ENCODE data around the gene NEURL1. TPM values are rescaled to one million over a fixed set of nuclear protein-coding genes. Genes with fewer than 3 reads are reported as not detected.

Gene NEURL1
- total and polyA plus RNA-seq, 2 donors (not counting 1 experiment from before 2014, with no cell fraction given): 0.30 to 0.57 TPM

DNA sequence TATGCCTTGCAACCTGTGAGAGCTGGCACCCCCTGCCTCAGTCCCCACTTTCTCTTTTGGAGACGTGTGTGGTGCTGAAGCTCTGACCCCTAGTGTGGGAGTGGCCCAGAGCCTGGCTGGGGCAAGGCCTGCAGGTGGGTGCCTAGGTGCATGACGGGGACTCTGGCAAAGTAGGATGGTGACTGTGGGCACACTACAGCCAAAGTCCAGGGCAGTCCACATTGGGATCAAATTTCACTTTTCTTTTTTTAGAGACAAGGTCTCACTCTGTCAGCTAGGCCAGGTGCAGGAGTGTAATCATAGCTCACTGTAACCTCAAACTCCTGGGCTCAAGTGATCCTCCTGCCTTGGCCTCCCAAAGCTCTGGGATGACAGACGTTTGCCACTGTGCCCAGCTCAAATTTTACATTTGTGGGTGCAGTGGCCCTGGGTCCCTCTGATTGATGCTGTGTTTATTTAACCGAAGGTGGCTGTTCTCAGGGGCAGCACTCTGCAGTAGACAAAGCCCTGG, 52.3 kb downstream of the NEURL1 start:
- Histone ChIP-seq H3K79me2 (ENCODE audit: control insufficient read depth, insufficient read depth, low read length) (no peaks in the 10 kb centered on the region), H3K4me1 (ENCODE audit: control insufficient read depth in 2 of 2, insufficient read depth in 2 of 2, low read length in 2 of 2) (peaks cover 10 to 25% of the 10 kb centered on the region in 2 donors), H3K9me3 (ENCODE audit: control extremely low read depth in 1 of 3, control insufficient read depth in 2 of 3, insufficient read depth in 1 of 3, low read length in 2 of 3) (peaks cover 0 to 3% (median 0%) of the 10 kb centered on the region in 3 donors), H4K20me1 (ENCODE audit: control insufficient read depth, insufficient read depth, low read length, poor library complexity, severe bottlenecking) (no peaks in the 10 kb centered on the region), H3K4me2 (replicated peaks; ENCODE audit: low read depth, low read length, poor library complexity, severe bottlenecking) (no peak overlapping the region), H3K9ac (ENCODE audit: low read length) (no peak overlapping the region), H3K27ac (ENCODE audit: low read length in 2 of 2) (no peak overlapping the region), H3K27me3 (replicated peaks in 1 of 4; ENCODE audit: control extremely low read depth in 1 of 4, control insufficient read depth in 3 of 4, insufficient read depth in 4 of 4, low read length in 3 of 4) (peaks cover 0 to 7% (median 4%) of the 10 kb centered on the region in 4 experiments), H3K36me3 (replicated peaks in 1 of 2; ENCODE audit: control extremely low read depth in 1 of 2, control insufficient read depth in 1 of 2, extremely low read depth in 1 of 2, insufficient read depth in 2 of 2, low read length in 1 of 2) (no peaks in the 10 kb centered on the region), H3K4me3 (ENCODE audit: control extremely low read depth in 1 of 5, extremely low read depth in 1 of 5, insufficient read depth in 1 of 5, low read depth in 2 of 5, low read length in 4 of 5) (no peak overlapping the region), H2AFZ (ENCODE audit: insufficient read depth, low read depth, low read length, poor library complexity, severe bottlenecking) (no peak overlapping the region)
- Mint-ChIP-seq H3K4me1 (peaks cover 28% of the 10 kb centered on the region), H3K27me3 (peaks cover 5% of the 10 kb centered on the region), H3K4me3 (no peak overlapping the region), H3K9me3 (ENCODE audit: insufficient read depth) (no peaks in the 10 kb centered on the region), H3K27ac (no peak overlapping the region)
- TF ChIP-seq EZH2 (IDR thresholded peaks at IDR 0.05; ENCODE audit: borderline replicate concordance, insufficient read depth, low read depth, low read length, poor library complexity, severe bottlenecking): no peak
- TF ChIP-seq, protein P1, sequence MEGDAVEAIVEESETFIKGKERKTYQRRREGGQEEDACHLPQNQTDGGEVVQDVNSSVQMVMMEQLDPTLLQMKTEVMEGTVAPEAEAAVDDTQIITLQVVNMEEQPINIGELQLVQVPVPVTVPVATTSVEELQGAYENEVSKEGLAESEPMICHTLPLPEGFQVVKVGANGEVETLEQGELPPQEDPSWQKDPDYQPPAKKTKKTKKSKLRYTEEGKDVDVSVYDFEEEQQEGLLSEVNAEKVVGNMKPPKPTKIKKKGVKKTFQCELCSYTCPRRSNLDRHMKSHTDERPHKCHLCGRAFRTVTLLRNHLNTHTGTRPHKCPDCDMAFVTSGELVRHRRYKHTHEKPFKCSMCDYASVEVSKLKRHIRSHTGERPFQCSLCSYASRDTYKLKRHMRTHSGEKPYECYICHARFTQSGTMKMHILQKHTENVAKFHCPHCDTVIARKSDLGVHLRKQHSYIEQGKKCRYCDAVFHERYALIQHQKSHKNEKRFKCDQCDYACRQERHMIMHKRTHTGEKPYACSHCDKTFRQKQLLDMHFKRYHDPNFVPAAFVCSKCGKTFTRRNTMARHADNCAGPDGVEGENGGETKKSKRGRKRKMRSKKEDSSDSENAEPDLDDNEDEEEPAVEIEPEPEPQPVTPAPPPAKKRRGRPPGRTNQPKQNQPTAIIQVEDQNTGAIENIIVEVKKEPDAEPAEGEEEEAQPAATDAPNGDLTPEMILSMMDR (IDR thresholded peaks at IDR 0.05): no peak
- ChIA-PET POLR2A (no interaction called here), CTCF (no interaction called here)
- intact Hi-C loops (cut with micrococcal nuclease): no loop called here
- no peak for DNase-seq
- WGBS (ENCODE audit: insufficient coverage): 87% methylated on average over 4 of the region's 4 CpGs
- no peak for ATAC-seq (ENCODE audit: low read depth)

DNA sequence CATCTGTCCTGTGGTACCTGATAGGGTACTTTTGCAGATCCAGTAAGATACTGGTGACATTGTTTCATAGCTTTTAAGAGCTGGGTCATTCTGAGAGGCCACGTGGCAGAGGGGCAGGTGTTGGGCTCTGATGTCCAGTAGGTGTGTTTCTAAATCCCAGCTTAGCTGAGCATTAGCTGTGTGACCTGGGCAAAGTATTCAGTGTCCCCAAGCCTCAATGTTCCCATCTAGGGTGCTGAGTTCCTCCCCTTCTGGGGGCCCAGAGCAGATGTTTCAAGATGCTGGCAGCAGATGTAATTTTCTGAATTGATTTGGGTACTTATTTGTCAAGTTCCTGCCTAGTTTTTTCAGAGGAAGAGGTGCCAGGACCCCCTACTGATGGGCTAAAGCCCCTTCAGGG, 52.9 kb downstream of the NEURL1 start:
- H4K20me1 ChIP-seq (ENCODE audit: control insufficient read depth, insufficient read depth, low read length, poor library complexity, severe bottlenecking): no peaks in the 10 kb centered on the region
- H3K4me2 ChIP-seq (replicated peaks; ENCODE audit: low read depth, low read length, poor library complexity, severe bottlenecking): no peak overlapping the region
- no peak for ATAC-seq (ENCODE audit: low read depth)
- Mint-ChIP-seq H3K27me3 (no peaks in the 10 kb centered on the region), H3K27ac (no peak overlapping the region), H3K4me3 (no peak overlapping the region), H3K4me1 (peaks cover 26% of the 10 kb centered on the region), H3K9me3 (ENCODE audit: insufficient read depth) (no peaks in the 10 kb centered on the region)
- H3K9ac ChIP-seq (ENCODE audit: low read length): no peak overlapping the region
- H3K9me3 ChIP-seq (ENCODE audit: control extremely low read depth in 1 of 3, control insufficient read depth in 2 of 3, insufficient read depth in 1 of 3, low read length in 2 of 3): peaks cover 0 to 3% (median 0%) of the 10 kb centered on the region in 3 donors
- ChIA-PET CTCF (interaction anchor here (1.0 kb wide), 1 partner anchor 18 kb away, joined by 3 read pairs; no protein-coding TSS in a partner anchor), POLR2A (interaction anchor here (0.7 kb wide), 1 partner anchor 41 kb away, joined by 3 read pairs; no protein-coding TSS in a partner anchor)
- peaks cover 10 to 25% of the 10 kb centered on the region in 2 donors for H3K4me1 ChIP-seq (ENCODE audit: control insufficient read depth in 2 of 2, insufficient read depth in 2 of 2, low read length in 2 of 2)
- WGBS (ENCODE audit: insufficient coverage): 93% methylated on average over 1 of the region's 1 CpG
- intact Hi-C loops (cut with micrococcal nuclease): no loop called here
- TF ChIP-seq, protein P1 (IDR thresholded peaks at IDR 0.05): no peak
- no peak for TF ChIP-seq EZH2 (IDR thresholded peaks at IDR 0.05; ENCODE audit: borderline replicate concordance, insufficient read depth, low read depth, low read length, poor library complexity, severe bottlenecking)
- H3K36me3 ChIP-seq (replicated peaks in 1 of 2; ENCODE audit: control extremely low read depth in 1 of 2, control insufficient read depth in 1 of 2, extremely low read depth in 1 of 2, insufficient read depth in 2 of 2, low read length in 1 of 2): no peaks in the 10 kb centered on the region
- no peaks in the 10 kb centered on the region for H3K79me2 ChIP-seq (ENCODE audit: control insufficient read depth, insufficient read depth, low read length)
- no peak for DNase-seq
- no peak overlapping the region for H3K27ac ChIP-seq (ENCODE audit: low read length in 2 of 2)
- no peak overlapping the region for H2AFZ ChIP-seq (ENCODE audit: insufficient read depth, low read depth, low read length, poor library complexity, severe bottlenecking)
- H3K4me3 ChIP-seq (ENCODE audit: control extremely low read depth in 1 of 5, extremely low read depth in 1 of 5, insufficient read depth in 1 of 5, low read depth in 2 of 5, low read length in 4 of 5): no peak overlapping the region
- peaks cover 0 to 7% (median 3%) of the 10 kb centered on the region in 4 experiments for H3K27me3 ChIP-seq (replicated peaks in 1 of 4; ENCODE audit: control extremely low read depth in 1 of 4, control insufficient read depth in 3 of 4, insufficient read depth in 4 of 4, low read length in 3 of 4)
